A549 treated with Mapracorat at 1 μM for 4 hours (cell line): ENCODE results near the gene AMOTL1. TPM values are rescaled to one million over a fixed set of nuclear protein-coding genes. Genes with fewer than 3 reads are reported as not detected.

Experiments
- total RNA-seq: library from RNA; stranded (reverse); fragments of 200-300 nt; extraction: Qiagen RNA extraction; gene quantifications from 5 replicates; pipeline ENCODE4 v1.2.3, GENCODE V29; 2022

Gene AMOTL1, protein sequence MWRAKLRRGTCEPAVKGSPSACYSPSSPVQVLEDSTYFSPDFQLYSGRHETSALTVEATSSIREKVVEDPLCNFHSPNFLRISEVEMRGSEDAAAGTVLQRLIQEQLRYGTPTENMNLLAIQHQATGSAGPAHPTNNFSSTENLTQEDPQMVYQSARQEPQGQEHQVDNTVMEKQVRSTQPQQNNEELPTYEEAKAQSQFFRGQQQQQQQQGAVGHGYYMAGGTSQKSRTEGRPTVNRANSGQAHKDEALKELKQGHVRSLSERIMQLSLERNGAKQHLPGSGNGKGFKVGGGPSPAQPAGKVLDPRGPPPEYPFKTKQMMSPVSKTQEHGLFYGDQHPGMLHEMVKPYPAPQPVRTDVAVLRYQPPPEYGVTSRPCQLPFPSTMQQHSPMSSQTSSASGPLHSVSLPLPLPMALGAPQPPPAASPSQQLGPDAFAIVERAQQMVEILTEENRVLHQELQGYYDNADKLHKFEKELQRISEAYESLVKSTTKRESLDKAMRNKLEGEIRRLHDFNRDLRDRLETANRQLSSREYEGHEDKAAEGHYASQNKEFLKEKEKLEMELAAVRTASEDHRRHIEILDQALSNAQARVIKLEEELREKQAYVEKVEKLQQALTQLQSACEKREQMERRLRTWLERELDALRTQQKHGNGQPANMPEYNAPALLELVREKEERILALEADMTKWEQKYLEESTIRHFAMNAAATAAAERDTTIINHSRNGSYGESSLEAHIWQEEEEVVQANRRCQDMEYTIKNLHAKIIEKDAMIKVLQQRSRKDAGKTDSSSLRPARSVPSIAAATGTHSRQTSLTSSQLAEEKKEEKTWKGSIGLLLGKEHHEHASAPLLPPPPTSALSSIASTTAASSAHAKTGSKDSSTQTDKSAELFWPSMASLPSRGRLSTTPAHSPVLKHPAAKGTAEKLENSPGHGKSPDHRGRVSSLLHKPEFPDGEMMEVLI
- 5.7 to 8.6 TPM (median 7.8 TPM) in 5 replicates for total RNA-seq

DNA sequence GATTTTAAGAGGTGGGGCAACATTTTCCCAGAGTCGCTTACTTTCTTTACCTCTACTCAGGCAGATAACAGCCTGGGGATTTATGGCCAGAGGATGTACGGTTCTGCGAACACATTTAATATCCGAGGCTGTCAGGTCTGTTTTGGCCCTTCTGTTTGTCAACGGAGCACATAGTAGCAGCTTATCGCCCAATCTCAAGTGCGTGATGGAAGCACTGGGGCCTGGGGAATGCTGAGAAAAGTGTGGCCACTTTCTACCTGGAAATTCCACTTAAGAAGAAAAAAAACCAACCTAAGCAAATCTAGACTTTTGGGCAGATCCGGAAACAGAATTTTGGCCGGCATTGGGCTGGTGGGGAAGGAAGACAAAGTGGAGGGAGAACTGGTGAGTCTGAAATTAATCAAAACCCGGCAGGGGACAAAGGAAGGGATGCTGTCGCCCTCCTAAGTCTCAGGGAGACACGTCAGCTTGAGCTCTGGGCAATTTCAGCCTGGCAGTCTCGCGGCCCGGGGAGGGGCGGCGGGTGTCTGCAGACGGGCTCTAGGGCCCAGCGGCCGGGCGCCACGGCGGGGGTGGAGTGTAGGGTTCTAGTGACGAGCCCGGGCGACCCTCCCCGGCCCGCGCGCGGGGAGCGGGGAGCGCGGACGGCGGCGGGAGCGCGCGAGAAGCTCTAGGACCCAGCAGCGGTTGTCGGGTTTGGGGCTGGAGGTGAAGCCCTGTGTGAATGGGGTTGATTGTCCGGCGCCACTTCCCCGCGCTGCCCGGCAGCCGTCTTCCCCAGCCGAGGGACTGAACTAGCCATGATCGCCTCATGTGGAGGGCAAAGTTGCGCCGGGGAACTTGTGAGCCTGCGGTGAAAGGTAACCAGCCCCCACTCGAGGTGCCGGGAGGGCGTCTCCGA is at the start of gene AMOTL1:
AMOTL1 (plus strand) TSS at position 656 of the 901 bp plus-strand sequence; CDS start at position 812, 156 bp downstream.

Other genes starting within 250 kb of the AMOTL1 start
- gene FUT4, start 224.4 kb upstream of the AMOTL1 start, total RNA-seq, result 2.0 to 2.9 TPM (median 2.5 TPM) in 5 replicates
- 0.19 to 0.40 TPM (median 0.29 TPM) in 5 replicates for gene PIWIL4, start 201.0 kb upstream of the AMOTL1 start, total RNA-seq
- 29.1 to 34.7 TPM (median 32.7 TPM) in 5 replicates for gene CWC15, start 205.2 kb downstream of the AMOTL1 start, total RNA-seq
- 0.30 to 0.51 TPM (median 0.42 TPM) in 5 replicates for gene KDM4D, start 205.4 kb downstream of the AMOTL1 start, total RNA-seq